ENCODE measurements around the gene LRRC32. TPM values are rescaled to one million over a fixed set of nuclear protein-coding genes. Genes with fewer than 3 reads are reported as not detected.

The LRRC32 gene
- total RNA-seq, 4 donors from 2014 or later: 14.5 to 35.5 (median 23.4) TPM

DNA sequence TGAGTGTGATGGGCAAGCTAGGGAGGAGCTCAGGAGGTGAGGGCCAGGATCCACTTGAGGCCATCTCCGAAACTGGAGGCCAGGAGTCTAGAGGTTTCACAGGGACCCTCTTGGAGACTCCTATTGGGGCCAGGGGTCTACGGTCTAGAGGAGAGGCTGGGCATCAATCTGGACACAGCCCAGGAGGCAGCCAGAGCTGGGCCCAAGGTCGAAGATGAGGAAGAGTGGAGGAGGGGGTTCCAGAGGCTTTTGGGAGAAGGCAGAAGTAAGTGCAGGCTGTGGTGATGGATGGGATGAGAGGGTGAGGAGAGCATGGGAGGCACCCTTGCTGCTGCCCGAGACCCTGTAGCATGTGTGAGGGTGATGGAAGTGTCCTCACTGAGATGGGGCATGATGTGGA, 56.6 kb downstream of the LRRC32 start:
- intact Hi-C loops (cut with DNase I; ENCODE audit: low total_unique reads): no loop called here
- H3K9me3 ChIP-seq: no peaks in the 10 kb centered on the region
- no peak overlapping the region for H3K4me3 ChIP-seq
- in situ Hi-C loops (cut with MboI; ENCODE audit: low sequenced_read_pairs in 4 of 4): no loop called here
- H3K27ac ChIP-seq: peak overlapping the region in 3 of 4 donors; percentile 50 to 68 (median 65)
- H3K4me1 ChIP-seq: peaks cover 15 to 36% of the 10 kb centered on the region in 2 donors
- TF ChIP-seq POLR2A (IDR thresholded peaks at IDR 0.05): no peak
- TF ChIP-seq, protein P1, sequence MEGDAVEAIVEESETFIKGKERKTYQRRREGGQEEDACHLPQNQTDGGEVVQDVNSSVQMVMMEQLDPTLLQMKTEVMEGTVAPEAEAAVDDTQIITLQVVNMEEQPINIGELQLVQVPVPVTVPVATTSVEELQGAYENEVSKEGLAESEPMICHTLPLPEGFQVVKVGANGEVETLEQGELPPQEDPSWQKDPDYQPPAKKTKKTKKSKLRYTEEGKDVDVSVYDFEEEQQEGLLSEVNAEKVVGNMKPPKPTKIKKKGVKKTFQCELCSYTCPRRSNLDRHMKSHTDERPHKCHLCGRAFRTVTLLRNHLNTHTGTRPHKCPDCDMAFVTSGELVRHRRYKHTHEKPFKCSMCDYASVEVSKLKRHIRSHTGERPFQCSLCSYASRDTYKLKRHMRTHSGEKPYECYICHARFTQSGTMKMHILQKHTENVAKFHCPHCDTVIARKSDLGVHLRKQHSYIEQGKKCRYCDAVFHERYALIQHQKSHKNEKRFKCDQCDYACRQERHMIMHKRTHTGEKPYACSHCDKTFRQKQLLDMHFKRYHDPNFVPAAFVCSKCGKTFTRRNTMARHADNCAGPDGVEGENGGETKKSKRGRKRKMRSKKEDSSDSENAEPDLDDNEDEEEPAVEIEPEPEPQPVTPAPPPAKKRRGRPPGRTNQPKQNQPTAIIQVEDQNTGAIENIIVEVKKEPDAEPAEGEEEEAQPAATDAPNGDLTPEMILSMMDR (IDR thresholded peaks at IDR 0.05 in 4 of 5, conservative IDR thresholded peaks at IDR 0.05 in 1 of 5): no peak
- no peak for DNase-seq
- no peaks in the 10 kb centered on the region for H3K27me3 ChIP-seq
- ATAC-seq: no peak
- H3K36me3 ChIP-seq: no peaks in the 10 kb centered on the region

DNA sequence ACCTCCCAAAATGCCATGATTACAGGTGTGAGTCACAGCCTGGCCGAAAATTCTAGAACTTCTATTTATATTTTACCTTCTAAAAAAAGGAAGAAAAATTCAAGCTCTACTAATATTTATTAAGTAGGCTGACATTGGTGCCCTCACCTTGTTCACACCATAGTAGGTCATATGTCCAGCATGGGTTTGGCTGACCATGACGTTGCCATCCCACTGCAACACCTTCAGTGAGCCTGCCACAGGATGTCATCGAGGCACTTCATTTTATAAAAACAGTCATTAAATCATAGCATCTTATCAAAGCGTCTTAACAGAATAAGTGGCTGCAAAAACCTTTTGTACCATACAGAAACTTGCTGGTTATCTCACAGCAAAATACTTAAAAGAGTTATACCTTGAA, 58.3 kb downstream of the LRRC32 start:
- Histone ChIP-seq H3K9me3 (no peaks in the 10 kb centered on the region), H3K4me1 (peaks cover 15 to 36% of the 10 kb centered on the region in 2 donors), H3K36me3 (no peaks in the 10 kb centered on the region), H3K4me3 (no peak overlapping the region), H3K27ac (no peak overlapping the region), H3K27me3 (no peaks in the 10 kb centered on the region)
- in situ Hi-C loops (cut with MboI; ENCODE audit: low sequenced_read_pairs in 4 of 4) (no loop called here), intact Hi-C loops (cut with DNase I; ENCODE audit: low total_unique reads) (no loop called here)
- no peak for ATAC-seq
- TF ChIP-seq, protein P1 (IDR thresholded peaks at IDR 0.05 in 4 of 5, conservative IDR thresholded peaks at IDR 0.05 in 1 of 5): no peak
- TF ChIP-seq POLR2A (IDR thresholded peaks at IDR 0.05): no peak
- DNase-seq: no peak

DNA sequence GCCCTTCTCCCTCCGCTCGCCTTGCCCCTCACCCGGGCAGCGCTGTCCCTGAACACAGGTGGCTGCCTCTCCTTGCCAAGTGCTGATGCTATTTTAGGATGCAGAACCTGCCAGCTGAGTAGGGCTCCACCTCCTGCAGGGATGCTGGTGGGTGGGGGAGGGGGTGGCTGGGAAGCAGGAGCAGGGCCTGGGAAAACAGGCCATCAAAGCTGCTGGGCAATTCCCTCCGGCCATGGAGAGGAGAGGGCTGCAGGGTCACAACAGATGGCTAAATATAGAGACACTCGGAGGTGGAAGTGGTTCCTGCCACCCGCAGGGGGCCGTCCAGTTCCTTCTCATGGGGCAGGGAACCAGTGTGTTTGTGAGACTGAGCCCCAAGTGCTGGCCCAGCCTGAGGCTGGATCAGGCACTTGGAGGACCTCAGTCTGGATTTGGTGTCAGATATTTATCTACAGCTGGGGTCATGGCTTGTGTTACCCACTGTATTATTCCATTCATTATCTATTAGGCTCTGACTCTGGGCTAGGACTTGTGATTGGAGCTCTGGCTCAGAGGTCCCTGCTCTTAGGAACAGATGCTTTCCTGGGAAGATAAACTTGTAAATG, 59.6 kb downstream of the LRRC32 start:
- Histone ChIP-seq H3K9me3 (no peaks in the 10 kb centered on the region), H3K4me1 (peaks cover 15 to 36% of the 10 kb centered on the region in 2 donors), H3K36me3 (no peaks in the 10 kb centered on the region), H3K27ac (peak overlapping the region in 3 of 4 donors; percentile 21 to 43 (median 36)), H3K27me3 (no peaks in the 10 kb centered on the region), H3K4me3 (no peak overlapping the region)
- intact Hi-C loops (cut with DNase I; ENCODE audit: low total_unique reads): no loop called here
- TF ChIP-seq POLR2A (IDR thresholded peaks at IDR 0.05): no peak
- TF ChIP-seq, protein P1 (IDR thresholded peaks at IDR 0.05 in 4 of 5, conservative IDR thresholded peaks at IDR 0.05 in 1 of 5): no peak
- in situ Hi-C loops (cut with MboI; ENCODE audit: low sequenced_read_pairs in 4 of 4): no loop called here
- peak; percentile 23 to 49 for ATAC-seq
- no peak for DNase-seq

DNA sequence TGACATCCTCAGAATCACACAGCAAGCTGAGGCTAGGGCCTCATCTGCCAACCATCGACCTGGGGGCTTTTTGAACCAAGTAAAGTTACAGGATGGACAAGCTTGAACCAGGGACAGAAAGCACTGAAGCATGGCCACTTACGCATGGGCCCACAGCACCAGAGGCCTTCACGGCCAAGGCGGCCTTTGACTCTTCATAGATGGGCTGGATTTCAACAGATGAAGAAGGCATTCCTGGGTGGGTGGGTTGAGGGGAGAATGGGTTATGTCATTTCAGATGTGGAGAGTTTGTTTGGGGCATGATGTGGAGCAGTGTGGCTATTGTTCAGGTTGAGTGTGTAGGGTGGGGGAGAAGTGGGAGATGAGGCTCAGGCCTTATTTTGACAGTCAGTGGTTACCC, 60.2 kb downstream of the LRRC32 start:
- H3K4me1 ChIP-seq: peaks cover 19 to 40% of the 10 kb centered on the region in 2 donors
- no peaks in the 10 kb centered on the region for H3K9me3 ChIP-seq
- ATAC-seq (no peak), DNase-seq (no peak)
- H3K36me3 ChIP-seq: no peaks in the 10 kb centered on the region
- peak overlapping the region in 2 of 4 donors; percentile 21 to 36 for H3K27ac ChIP-seq
- no peak overlapping the region for H3K4me3 ChIP-seq
- intact Hi-C loops (cut with DNase I; ENCODE audit: low total_unique reads): no loop called here
- in situ Hi-C loops (cut with MboI; ENCODE audit: low sequenced_read_pairs in 4 of 4): no loop called here
- no peaks in the 10 kb centered on the region for H3K27me3 ChIP-seq
- TF ChIP-seq, protein P1 (IDR thresholded peaks at IDR 0.05 in 4 of 5, conservative IDR thresholded peaks at IDR 0.05 in 1 of 5): no peak
- TF ChIP-seq POLR2A (IDR thresholded peaks at IDR 0.05): no peak
